ENCODE data around the gene PRRG2.

DNA sequence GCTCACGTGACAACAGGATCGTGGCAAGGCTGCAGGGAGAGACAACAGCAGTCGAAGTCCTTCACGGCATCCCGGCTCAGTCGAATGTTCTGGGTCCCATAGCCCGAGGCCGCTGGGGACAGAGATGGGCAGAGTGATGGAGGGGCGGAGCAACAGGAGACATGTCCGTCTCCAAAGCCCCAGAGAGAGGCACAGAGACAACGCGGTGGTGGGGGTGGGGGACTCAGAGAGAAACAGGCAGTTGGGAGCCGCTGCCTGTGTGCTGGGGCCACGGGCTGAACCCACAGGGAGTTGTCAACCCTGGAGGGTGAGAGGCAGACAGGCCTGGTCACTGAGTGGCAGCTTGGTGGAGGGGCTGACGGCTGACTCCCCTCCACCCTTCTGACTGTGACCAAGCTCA, 21.2 kb upstream of the PRRG2 start:
- no peak for TF ChIP-seq TAF1 (IDR thresholded peaks at IDR 0.05; ENCODE audit: low read depth, low read length)
- no peak for TF ChIP-seq POLR2AphosphoS5 (IDR thresholded peaks at IDR 0.05; ENCODE audit: low read depth, low read length)
- no peak for TF ChIP-seq POLR2A (IDR thresholded peaks at IDR 0.05; ENCODE audit: low read depth, low read length)
- no peak for TF ChIP-seq POU2F2 (IDR thresholded peaks at IDR 0.05; ENCODE audit: low read depth, low read length)

All from GM12891 (cell line).